ENCODE results near the gene COX19. TPM values are rescaled to one million over a fixed set of nuclear protein-coding genes. Genes with fewer than 3 reads are reported as not detected.

Gene COX19
- polyA plus RNA-seq, 1 of the 3 experiments (the other 2 are of a cell fraction), result 7.6 TPM

- 73% methylated on average over 8 of the region's 10 CpGs for WGBS (ENCODE audit: low lambda C conversion rate)
- no peak overlapping the region for H3K4me2 ChIP-seq
- no peak overlapping the region for H3K9ac ChIP-seq
- H3K79me2 ChIP-seq (ENCODE audit: insufficient read depth), result no peaks in the 10 kb centered on the region
- no peaks in the 10 kb centered on the region for H3K36me3 ChIP-seq (replicated peaks in 1 of 2; ENCODE audit: control insufficient read depth in 1 of 2, insufficient read depth in 2 of 2, low read length in 1 of 2)
- no peak overlapping the region for H3K27ac ChIP-seq (ENCODE audit: low read depth in 2 of 2, low read length in 1 of 2)
- H3K27me3 ChIP-seq (ENCODE audit: insufficient read depth), result no peaks in the 10 kb centered on the region
- no peak overlapping the region for H3K4me3 ChIP-seq (ENCODE audit: low read depth in 2 of 2, low read length in 1 of 2)
- H3K4me1 ChIP-seq (ENCODE audit: control insufficient read depth in 1 of 2, insufficient read depth in 2 of 2, low read depth in 1 of 2, low read length in 1 of 2), result peaks cover 0 to 12% of the 10 kb centered on the region in 2 experiments; a peak in 1 of 4 replicates
- no peaks in the 10 kb centered on the region for H3K9me3 ChIP-seq
- no peak for DNase-seq
- no peak overlapping the region for H2AFZ ChIP-seq (ENCODE audit: low read depth)
- no peaks in the 10 kb centered on the region for H3F3A ChIP-seq (replicated peaks; ENCODE audit: insufficient read depth)
- H3K9me2 ChIP-seq, result no peaks in the 10 kb centered on the region
- TF ChIP-seq MEF2A (IDR thresholded peaks at IDR 0.05; ENCODE audit: borderline replicate concordance, low read depth) (no peak), EZH2phosphoT487 (IDR thresholded peaks at IDR 0.05; ENCODE audit: borderline replicate concordance, low read depth) (no peak), SIN3A (IDR thresholded peaks at IDR 0.05; ENCODE audit: borderline replicate concordance, low read depth, low read length) (no peak), USF2 (IDR thresholded peaks at IDR 0.05; ENCODE audit: borderline replicate concordance, low read depth, low read length) (no peak), RXRA (IDR thresholded peaks at IDR 0.05; ENCODE audit: borderline replicate concordance, low read depth) (no peak), SMC3 (IDR thresholded peaks at IDR 0.05; ENCODE audit: low read depth, low read length) (no peak), USF1 (IDR thresholded peaks at IDR 0.05; ENCODE audit: borderline replicate concordance, low read depth) (no peak), MXI1 (IDR thresholded peaks at IDR 0.05; ENCODE audit: low read depth, low read length) (no peak), FOXJ3 (CRISPR knock-in tag; IDR thresholded peaks at IDR 0.05) (no peak), RFX5 (IDR thresholded peaks at IDR 0.05; ENCODE audit: low read length) (no peak), IRF3 (IDR thresholded peaks at IDR 0.05; ENCODE audit: low read depth, low read length) (no peak), FOXM1 (IDR thresholded peaks at IDR 0.05; ENCODE audit: low read depth) (no peak), TEAD4 (IDR thresholded peaks at IDR 0.05; ENCODE audit: borderline replicate concordance, insufficient read depth) (no peak)
- TF ChIP-seq, protein P1, sequence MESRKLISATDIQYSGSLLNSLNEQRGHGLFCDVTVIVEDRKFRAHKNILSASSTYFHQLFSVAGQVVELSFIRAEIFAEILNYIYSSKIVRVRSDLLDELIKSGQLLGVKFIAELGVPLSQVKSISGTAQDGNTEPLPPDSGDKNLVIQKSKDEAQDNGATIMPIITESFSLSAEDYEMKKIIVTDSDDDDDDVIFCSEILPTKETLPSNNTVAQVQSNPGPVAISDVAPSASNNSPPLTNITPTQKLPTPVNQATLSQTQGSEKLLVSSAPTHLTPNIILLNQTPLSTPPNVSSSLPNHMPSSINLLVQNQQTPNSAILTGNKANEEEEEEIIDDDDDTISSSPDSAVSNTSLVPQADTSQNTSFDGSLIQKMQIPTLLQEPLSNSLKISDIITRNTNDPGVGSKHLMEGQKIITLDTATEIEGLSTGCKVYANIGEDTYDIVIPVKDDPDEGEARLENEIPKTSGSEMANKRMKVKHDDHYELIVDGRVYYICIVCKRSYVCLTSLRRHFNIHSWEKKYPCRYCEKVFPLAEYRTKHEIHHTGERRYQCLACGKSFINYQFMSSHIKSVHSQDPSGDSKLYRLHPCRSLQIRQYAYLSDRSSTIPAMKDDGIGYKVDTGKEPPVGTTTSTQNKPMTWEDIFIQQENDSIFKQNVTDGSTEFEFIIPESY (IDR thresholded peaks at IDR 0.05; ENCODE audit: borderline replicate concordance, low read depth), result no peak
- TF ChIP-seq, protein P2, sequence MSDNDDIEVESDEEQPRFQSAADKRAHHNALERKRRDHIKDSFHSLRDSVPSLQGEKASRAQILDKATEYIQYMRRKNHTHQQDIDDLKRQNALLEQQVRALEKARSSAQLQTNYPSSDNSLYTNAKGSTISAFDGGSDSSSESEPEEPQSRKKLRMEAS (IDR thresholded peaks at IDR 0.05; ENCODE audit: low read depth), result no peak
- ChIA-PET CTCF (interaction anchor here (0.6 to 3.9 kb wide), 8 partner anchors 10 to 193 kb away, joined by 3 to 66 read pairs (median 4); no protein-coding TSS in a partner anchor), POLR2A (no interaction called here)
- H4K20me1 ChIP-seq (ENCODE audit: insufficient read depth), result no peaks in the 10 kb centered on the region
Measured at GRCh38 chr7:982511-983003, 7.2 kb upstream of the COX19 start.
